ENCODE results near the gene CCNF.
A peak's percentile ranks its signal among the peaks of the same experiment; 100 is the strongest.

The CCNF gene

GRCh38 chr16:2458887-2459646 lies 29.8 kb downstream of the CCNF start:
- no peak for DNase-seq

GRCh38 chr16:2459647-2460390 lies 30.6 kb downstream of the CCNF start, which contains the start of gene TEDC2:
Gene TEDC2 (plus strand): TSS chr16:2460109. CDS start chr16:2460145, 36 bp downstream.
- peak; percentile 95 for DNase-seq

GRCh38 chr16:2460391-2460713 lies 31.1 kb downstream of the CCNF start:
- DNase-seq, result no peak

- no peak for DNase-seq
These were observed 31.7 kb downstream of the CCNF start for GRCh38 chr16:2460916-2461315.

GRCh38 chr16:2462031-2462866 lies 33.0 kb downstream of the CCNF start:
- no peak for DNase-seq

GRCh38 chr16:2464333-2464732 lies 35.1 kb downstream of the CCNF start:
- DNase-seq, result no peak

- DNase-seq, result no peak
These were observed 36.6 kb downstream of the CCNF start for GRCh38 chr16:2465653-2466415.

- no peak for DNase-seq
These were observed 37.6 kb downstream of the CCNF start for GRCh38 chr16:2466667-2467527.

GRCh38 chr16:2467528-2468232 lies 38.4 kb downstream of the CCNF start:
- DNase-seq, result no peak

- DNase-seq, result no peak
These were observed 39.0 kb downstream of the CCNF start for GRCh38 chr16:2468233-2468724.

- DNase-seq, result no peak
These were observed 39.6 kb downstream of the CCNF start for GRCh38 chr16:2468725-2469398.

- DNase-seq, result no peak
These were observed 40.4 kb downstream of the CCNF start for GRCh38 chr16:2469399-2470233.

- no peak for DNase-seq
These were observed 41.0 kb downstream of the CCNF start for GRCh38 chr16:2470234-2470601.

- DNase-seq, result no peak
These were observed 41.4 kb downstream of the CCNF start for GRCh38 chr16:2470603-2471015.

- DNase-seq, result no peak
These were observed 41.9 kb downstream of the CCNF start, which contains the start of gene NTN3 for GRCh38 chr16:2471016-2471652. Gene NTN3 (plus strand): TSS chr16:2471297. CDS start chr16:2471702, 405 bp downstream.

- no peak for DNase-seq
These were observed 42.6 kb downstream of the CCNF start for GRCh38 chr16:2471653-2472487.

GRCh38 chr16:2472488-2472864 lies 43.2 kb downstream of the CCNF start:
- no peak for DNase-seq

All from effector CD8-positive, alpha-beta T cell (primary cell).